ENCODE data around the gene PRDM15. TPM values are rescaled to one million over a fixed set of nuclear protein-coding genes. Genes with fewer than 3 reads are reported as not detected.

Gene PRDM15
- total RNA-seq, 1 experiment from 2014 or later, result 16.7 TPM

DNA sequence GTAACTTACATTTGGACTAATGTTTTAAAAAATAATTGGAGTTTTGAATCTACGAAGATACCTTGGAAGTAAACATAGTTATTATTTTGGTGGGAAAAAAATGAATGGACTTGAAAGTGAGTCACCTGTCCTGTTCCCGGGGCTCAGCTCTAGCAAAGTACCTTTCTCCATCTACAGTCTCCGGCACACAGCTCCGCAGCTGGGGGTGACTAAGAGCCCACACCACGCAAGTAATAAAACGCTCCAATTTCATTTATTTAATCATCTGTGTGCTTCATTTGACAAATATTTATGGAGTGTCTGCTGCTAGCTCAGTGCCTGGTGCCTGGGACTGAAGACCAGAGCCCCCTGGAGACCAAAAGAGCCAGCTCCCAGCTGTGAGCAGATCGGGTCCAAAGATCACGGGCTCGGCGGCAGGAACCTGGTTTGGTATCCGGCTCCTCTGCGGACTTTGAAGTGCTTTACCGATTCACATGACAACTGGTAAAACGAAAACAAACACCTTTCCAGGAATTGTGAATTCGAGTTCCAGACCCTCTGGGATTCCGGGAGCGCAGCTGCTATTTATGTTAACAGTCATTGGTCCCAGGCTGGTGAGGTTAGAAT, 110.6 kb downstream of the PRDM15 start:
- no peaks in the 10 kb centered on the region for H3K36me3 ChIP-seq (ENCODE audit: insufficient read depth, low read length, poor library complexity, severe bottlenecking)
- peaks cover 3% of the 10 kb centered on the region for H3K27me3 ChIP-seq (replicated peaks; ENCODE audit: insufficient read depth, low read depth, low read length, poor library complexity)
- ChIA-PET CTCF (interaction anchor here (0.5 to 1.5 kb wide), 2 partner anchors 10 to 16 kb away, joined by 3 to 5 read pairs; no protein-coding TSS in a partner anchor), POLR2A (ENCODE audit: low non-redundant PET) (no interaction called here)
- DNase-seq (ENCODE audit: low spot score), result peak; percentile 59
- BruUV-seq (replicated peaks), result no TSS peak
- intact Hi-C loops (cut with micrococcal nuclease; ENCODE audit: unreplicated experiment), result no loop called here
- peak overlapping the region; percentile 90 for H3K27ac ChIP-seq (ENCODE audit: low read depth, low read length, poor library complexity, severe bottlenecking)
- peak overlapping the region; percentile 70 for H3K4me3 ChIP-seq (ENCODE audit: low read depth, low read length, poor library complexity, severe bottlenecking)
- peaks cover 23% of the 10 kb centered on the region for H3K4me1 ChIP-seq (ENCODE audit: insufficient read depth, low read length, poor library complexity, severe bottlenecking)
- H3K9me3 ChIP-seq (ENCODE audit: low read depth, low read length, poor library complexity, severe bottlenecking), result no peaks in the 10 kb centered on the region
- no peak for TF ChIP-seq EZH2 (IDR thresholded peaks at IDR 0.05; ENCODE audit: borderline replicate concordance, low read depth, low read length, poor library complexity, severe bottlenecking)
- TF ChIP-seq, protein P1, sequence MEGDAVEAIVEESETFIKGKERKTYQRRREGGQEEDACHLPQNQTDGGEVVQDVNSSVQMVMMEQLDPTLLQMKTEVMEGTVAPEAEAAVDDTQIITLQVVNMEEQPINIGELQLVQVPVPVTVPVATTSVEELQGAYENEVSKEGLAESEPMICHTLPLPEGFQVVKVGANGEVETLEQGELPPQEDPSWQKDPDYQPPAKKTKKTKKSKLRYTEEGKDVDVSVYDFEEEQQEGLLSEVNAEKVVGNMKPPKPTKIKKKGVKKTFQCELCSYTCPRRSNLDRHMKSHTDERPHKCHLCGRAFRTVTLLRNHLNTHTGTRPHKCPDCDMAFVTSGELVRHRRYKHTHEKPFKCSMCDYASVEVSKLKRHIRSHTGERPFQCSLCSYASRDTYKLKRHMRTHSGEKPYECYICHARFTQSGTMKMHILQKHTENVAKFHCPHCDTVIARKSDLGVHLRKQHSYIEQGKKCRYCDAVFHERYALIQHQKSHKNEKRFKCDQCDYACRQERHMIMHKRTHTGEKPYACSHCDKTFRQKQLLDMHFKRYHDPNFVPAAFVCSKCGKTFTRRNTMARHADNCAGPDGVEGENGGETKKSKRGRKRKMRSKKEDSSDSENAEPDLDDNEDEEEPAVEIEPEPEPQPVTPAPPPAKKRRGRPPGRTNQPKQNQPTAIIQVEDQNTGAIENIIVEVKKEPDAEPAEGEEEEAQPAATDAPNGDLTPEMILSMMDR (conservative IDR thresholded peaks at IDR 0.05; ENCODE audit: low read depth, low read length), result peak; percentile 43

DNA sequence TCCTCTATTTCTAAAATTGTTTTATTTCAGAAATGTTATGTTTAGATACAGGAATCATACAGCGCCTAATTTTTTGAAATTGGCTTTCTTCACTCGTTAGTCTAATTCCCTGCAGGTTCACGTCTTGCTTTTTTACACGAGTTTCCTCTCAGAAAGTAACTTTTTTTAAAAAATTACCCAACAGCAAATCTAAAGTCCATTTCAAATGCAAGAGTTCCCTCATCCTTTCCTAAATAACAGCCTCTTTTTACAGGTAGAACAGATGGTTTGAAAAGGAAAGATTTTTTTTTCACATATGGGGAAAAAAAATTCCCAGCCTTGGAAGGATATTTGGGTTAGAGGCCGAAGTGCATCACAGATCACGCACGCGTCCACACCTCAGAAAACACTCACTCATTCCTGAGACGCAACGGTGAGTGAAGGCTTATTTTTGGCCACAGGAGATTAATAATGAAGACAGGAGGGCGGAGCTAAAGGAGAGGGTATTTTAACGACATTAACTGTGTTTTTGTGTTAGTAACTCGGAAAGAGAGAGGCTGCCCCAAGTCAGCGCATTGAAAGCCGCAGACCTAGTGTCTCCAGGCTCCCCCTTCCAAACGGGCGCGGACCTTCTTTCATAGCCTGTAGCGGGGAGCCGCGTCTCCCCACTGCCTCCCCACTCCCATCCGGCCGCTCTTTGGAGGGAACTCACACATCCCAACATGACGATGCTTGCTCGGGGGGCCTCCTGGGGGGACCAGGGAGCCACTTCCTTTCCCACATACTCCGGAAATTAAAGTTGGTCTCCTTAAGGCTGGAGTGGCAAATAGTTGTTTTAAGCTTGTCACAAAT, 111.3 kb downstream of the PRDM15 start:
- POLR2A ChIA-PET (ENCODE audit: low non-redundant PET), result no interaction called here

DNA sequence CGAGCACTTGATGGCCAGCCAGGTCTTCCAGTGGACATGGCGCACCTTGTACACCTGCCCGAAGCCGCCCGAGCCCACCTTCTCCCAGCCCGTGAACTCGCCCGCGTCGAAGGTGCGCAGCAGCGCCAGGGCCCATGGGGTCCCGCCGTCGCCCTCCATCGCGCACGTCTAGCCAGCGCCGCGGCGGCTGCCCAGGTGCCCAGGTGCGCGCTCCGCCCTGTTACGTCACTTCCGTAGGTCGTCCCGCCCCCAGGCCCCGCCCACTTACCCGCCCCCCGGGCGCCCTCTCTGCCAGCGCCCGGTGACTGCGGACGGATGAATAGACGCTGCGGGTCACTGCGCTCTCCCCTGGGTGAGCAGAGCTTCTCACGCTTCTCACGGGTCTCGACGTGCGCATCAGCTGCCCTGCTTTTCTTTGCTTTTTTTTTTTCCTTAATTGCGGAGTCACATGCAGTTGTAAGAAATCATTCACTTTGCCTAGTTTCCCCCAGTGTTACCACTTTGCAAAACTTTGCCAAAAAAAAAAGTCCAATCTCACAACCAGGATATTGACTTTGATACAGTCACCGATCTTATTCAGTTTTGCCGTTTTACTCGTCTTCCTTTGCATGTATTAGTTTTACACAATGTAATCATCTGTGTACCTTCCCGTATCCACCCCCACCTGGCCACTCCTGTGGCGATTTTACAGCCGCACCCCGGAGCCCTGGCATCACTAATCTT, 112.1 kb downstream of the PRDM15 start, which contains the start of gene RIPK4:
Gene RIPK4, minus strand, starts transcription at position 170 of the 723 bp plus-strand sequence. Its CDS starts 11 bp downstream, at position 159.
- DNase-seq (ENCODE audit: low spot score), result peak; percentile 77
- POLR2A ChIA-PET (ENCODE audit: low non-redundant PET), result no interaction called here
- intact Hi-C loops (cut with micrococcal nuclease; ENCODE audit: unreplicated experiment), result no loop called here
- TF ChIP-seq, protein P1 (conservative IDR thresholded peaks at IDR 0.05; ENCODE audit: low read depth, low read length), result no peak
- TF ChIP-seq EZH2 (IDR thresholded peaks at IDR 0.05; ENCODE audit: borderline replicate concordance, low read depth, low read length, poor library complexity, severe bottlenecking), result no peak
- TSS peak; percentile 81 for BruUV-seq (replicated peaks)
- no peaks in the 10 kb centered on the region for H3K9me3 ChIP-seq (ENCODE audit: low read depth, low read length, poor library complexity, severe bottlenecking)
- peaks cover 36% of the 10 kb centered on the region for H3K4me1 ChIP-seq (ENCODE audit: insufficient read depth, low read length, poor library complexity, severe bottlenecking)
- peak within 1 kb of the TSS; percentile 90 for H3K27ac ChIP-seq (ENCODE audit: low read depth, low read length, poor library complexity, severe bottlenecking)
- H3K27me3 ChIP-seq (replicated peaks; ENCODE audit: insufficient read depth, low read depth, low read length, poor library complexity), result peaks cover 3% of the 10 kb centered on the region
- CTCF ChIA-PET, result no interaction called here
- peak within 1 kb of the TSS; percentile 70 for H3K4me3 ChIP-seq (ENCODE audit: low read depth, low read length, poor library complexity, severe bottlenecking)
- no peaks in the 10 kb centered on the region for H3K36me3 ChIP-seq (ENCODE audit: insufficient read depth, low read length, poor library complexity, severe bottlenecking)

More for the DNA sequence above, 111.3 kb downstream of the PRDM15 start:
- TF ChIP-seq, protein P1 (conservative IDR thresholded peaks at IDR 0.05; ENCODE audit: low read depth, low read length), result no peak
- no peak for TF ChIP-seq EZH2 (IDR thresholded peaks at IDR 0.05; ENCODE audit: borderline replicate concordance, low read depth, low read length, poor library complexity, severe bottlenecking)
- Histone ChIP-seq H3K36me3 (ENCODE audit: insufficient read depth, low read length, poor library complexity, severe bottlenecking) (no peaks in the 10 kb centered on the region), H3K4me3 (ENCODE audit: low read depth, low read length, poor library complexity, severe bottlenecking) (peak overlapping the region; percentile 70), H3K27me3 (replicated peaks; ENCODE audit: insufficient read depth, low read depth, low read length, poor library complexity) (peaks cover 3% of the 10 kb centered on the region), H3K9me3 (ENCODE audit: low read depth, low read length, poor library complexity, severe bottlenecking) (no peaks in the 10 kb centered on the region), H3K4me1 (ENCODE audit: insufficient read depth, low read length, poor library complexity, severe bottlenecking) (peaks cover 29% of the 10 kb centered on the region), H3K27ac (ENCODE audit: low read depth, low read length, poor library complexity, severe bottlenecking) (peak overlapping the region; percentile 90)
- intact Hi-C loops (cut with micrococcal nuclease; ENCODE audit: unreplicated experiment), result no loop called here
- CTCF ChIA-PET, result interaction anchor here (0.5 to 1.5 kb wide), 2 partner anchors 11 to 15 kb away, joined by 3 to 5 read pairs; no protein-coding TSS in a partner anchor
- no TSS peak for BruUV-seq (replicated peaks)
- DNase-seq (ENCODE audit: low spot score), result peak; percentile 81

Measured in A673 (cell line).